HUES6 (cell line): ENCODE results near the gene DFFB.

Source experiments
- H3K27ac ChIP-seq: 2 replicates; pipeline ENCODE4 v1.7.0; 2013; ENCODE audit warnings: low read depth, mild to moderate bottlenecking, low read length, inconsistent platforms
- H3K27me3 ChIP-seq: 2 replicates; pipeline ENCODE4 v1.6.1; 2013; ENCODE audit warnings: low read length; ENCODE audit not compliant: control insufficient read depth, insufficient read depth
- H3K36me3 ChIP-seq: 2 replicates; pipeline ENCODE4 v1.6.1; 2013; ENCODE audit warnings: low read length; ENCODE audit not compliant: control insufficient read depth, insufficient read depth
- H3K4me1 ChIP-seq: 2 replicates; pipeline ENCODE4 v1.6.1; 2013; ENCODE audit warnings: low read length; ENCODE audit not compliant: control insufficient read depth, insufficient read depth
- H3K4me3 ChIP-seq: 2 replicates; pipeline ENCODE4 v1.5.1; 2013; ENCODE audit warnings: low read depth, low read length
- H3K9ac ChIP-seq: one replicate; pipeline ENCODE4 v1.6.1; 2013; ENCODE audit warnings: mild to moderate bottlenecking, low read length
- H3K9me3 ChIP-seq: 2 replicates; pipeline ENCODE4 v1.6.1; 2013; ENCODE audit warnings: low read depth, low read length; ENCODE audit not compliant: control insufficient read depth, insufficient read depth

The DFFB gene

DNA sequence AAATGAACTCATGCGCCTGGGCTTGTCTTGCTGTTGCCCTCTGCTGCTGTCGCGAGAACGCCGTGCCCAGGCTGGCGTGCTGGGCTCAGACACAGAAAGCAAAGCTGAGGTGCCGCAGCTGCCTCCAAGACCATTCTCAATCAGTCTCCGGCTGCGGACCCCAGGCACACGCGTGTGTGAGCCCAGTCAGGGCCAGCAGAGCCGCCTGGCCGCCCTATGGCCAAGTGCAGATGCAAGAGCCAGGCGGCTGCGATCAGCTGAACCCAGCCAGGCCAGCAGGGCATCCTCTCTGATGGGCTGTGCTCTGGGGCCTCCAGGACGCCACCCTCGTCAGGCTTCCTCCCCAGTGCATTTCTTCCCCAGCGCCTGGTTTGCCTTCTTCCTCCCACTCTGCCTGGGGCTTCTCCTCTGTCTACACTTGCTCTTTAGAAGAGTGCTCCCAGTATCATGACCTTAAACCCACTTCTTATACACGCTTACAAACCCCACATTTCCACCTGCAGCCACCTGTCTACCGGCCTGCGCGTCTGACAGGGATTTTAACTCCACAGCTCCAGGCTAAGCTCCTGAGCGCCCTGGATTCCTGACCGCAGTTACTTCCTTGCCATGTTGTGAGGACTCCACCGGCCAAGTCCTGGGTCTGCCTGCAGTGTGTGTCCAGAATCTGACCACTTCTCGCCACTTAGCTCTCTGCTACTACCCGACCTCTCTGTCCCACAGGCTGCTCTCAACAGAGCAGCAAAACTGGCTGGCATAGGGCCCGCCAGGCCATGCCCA lies 39.3 kb upstream of the DFFB start:
- Histone ChIP-seq H3K4me3 (no peak overlapping the region), H3K27me3 (no peaks in the 10 kb centered on the region), H3K27ac (no peak overlapping the region), H3K9me3 (no peaks in the 10 kb centered on the region), H3K36me3 (peaks cover 48% of the 10 kb centered on the region), H3K4me1 (no peaks in the 10 kb centered on the region), H3K9ac (no peak overlapping the region)

DNA sequence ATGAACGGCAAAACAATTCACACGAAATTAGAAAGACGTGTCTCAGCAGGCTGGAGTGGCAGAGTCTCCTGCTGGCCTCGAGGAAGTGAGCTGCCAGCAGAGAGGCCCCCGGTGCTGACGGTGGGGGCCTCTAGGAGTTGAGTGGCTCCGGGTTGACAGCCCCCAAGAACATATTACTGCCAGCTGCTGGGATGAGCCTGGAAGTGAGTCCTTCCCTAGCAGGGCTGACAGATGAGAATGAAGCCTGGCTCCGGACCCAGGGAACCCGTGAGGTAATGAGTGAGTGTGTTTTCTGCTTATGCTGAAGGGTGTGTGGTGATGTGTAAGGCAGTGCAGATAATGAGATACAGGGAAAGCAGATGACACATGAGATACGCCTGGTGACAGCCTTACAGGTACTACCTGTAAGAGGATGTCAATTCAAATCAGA lies 37.5 kb upstream of the DFFB start:
- Histone ChIP-seq H3K9ac (no peak overlapping the region), H3K27ac (no peak overlapping the region), H3K9me3 (no peaks in the 10 kb centered on the region), H3K27me3 (no peaks in the 10 kb centered on the region), H3K36me3 (peaks cover 51% of the 10 kb centered on the region), H3K4me3 (no peak overlapping the region), H3K4me1 (no peaks in the 10 kb centered on the region)

DNA sequence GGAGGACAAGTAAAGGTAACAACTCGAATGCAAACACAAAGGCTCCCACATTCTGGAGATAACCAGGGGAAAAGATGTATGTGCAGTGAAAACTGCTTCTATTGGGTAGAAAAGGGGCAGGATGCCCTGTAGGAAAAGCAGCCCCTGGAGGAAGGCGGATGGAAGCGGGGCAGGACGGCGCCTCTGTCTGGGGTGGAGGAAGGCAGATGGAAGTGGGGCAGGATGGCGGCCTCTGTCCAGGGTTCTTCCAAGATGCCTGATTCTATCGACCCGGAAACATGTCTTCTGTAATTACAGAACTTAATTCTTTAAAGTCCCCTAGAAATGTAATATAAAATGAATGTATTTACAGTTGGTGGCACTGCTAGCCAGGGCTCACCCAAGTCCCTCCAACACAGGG lies 37.0 kb upstream of the DFFB start:
- Histone ChIP-seq H3K27me3 (no peaks in the 10 kb centered on the region), H3K4me3 (no peak overlapping the region), H3K4me1 (no peaks in the 10 kb centered on the region), H3K36me3 (peaks cover 49% of the 10 kb centered on the region), H3K9me3 (no peaks in the 10 kb centered on the region), H3K27ac (no peak overlapping the region), H3K9ac (no peak overlapping the region)

DNA sequence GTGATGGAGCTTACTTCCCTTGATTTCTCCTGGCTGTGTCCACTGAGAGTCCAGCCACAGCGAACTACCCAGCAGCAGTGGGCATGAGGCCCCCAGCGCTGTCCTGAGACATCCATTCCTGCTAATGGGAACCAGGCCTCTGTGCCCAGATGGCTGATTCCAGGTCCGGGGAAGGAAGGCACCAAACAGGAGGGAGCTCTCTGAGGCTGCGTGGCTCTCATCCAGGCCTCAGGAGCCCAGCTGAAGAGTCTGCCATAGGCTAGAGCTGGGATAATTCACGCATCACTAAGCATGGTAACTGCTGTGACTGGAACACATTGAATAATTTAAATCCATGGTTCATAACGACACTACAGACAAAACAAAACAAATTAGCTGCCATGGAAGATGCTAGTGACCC lies 36.3 kb upstream of the DFFB start:
- H3K9ac ChIP-seq: no peak overlapping the region
- no peaks in the 10 kb centered on the region for H3K4me1 ChIP-seq
- H3K4me3 ChIP-seq: no peak overlapping the region
- H3K27me3 ChIP-seq: no peaks in the 10 kb centered on the region
- H3K36me3 ChIP-seq: peaks cover 56% of the 10 kb centered on the region
- H3K27ac ChIP-seq: no peak overlapping the region
- no peaks in the 10 kb centered on the region for H3K9me3 ChIP-seq

DNA sequence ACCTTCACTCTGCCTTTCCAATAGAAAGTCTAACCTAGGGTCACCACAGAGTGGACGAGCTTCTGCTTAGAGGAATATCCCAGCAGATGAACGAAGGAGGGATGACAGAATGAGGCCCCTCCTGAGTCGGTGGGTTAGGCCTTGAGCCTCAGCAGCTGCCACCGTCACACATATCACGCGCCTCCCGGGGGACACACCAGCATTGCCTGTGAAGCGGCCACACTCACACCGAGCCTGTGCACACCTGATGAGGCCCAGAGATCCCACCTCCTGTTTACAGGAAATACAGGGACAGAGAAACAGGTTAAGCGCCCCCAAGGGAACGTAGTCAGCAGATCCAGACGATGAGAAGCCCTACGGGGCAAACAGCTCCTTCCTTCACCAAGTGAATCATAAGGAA lies 35.8 kb upstream of the DFFB start:
- Histone ChIP-seq H3K9me3 (no peaks in the 10 kb centered on the region), H3K36me3 (peaks cover 59% of the 10 kb centered on the region), H3K4me3 (no peak overlapping the region), H3K9ac (no peak overlapping the region), H3K27ac (no peak overlapping the region), H3K27me3 (no peaks in the 10 kb centered on the region), H3K4me1 (no peaks in the 10 kb centered on the region)

DNA sequence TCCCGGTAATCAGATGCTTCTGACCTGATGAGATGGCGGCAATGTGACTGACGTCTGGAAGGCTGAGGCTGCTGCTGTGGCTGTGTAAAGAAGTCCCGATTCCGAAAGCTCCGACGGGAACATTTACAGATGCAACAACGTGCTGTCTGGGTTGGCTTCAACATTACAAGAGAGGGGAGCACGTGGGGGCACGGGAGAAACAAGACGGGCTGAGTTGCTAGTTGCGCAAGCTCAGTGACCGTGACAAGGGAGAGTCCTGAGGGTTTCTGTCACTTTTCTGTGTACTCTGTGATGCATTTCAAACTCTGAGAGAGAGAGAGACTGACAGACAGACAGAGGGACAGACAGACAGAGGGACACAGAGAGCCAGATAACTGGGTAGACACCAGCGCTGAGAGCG lies 35.4 kb upstream of the DFFB start:
- H3K9ac ChIP-seq: no peak overlapping the region

DNA sequence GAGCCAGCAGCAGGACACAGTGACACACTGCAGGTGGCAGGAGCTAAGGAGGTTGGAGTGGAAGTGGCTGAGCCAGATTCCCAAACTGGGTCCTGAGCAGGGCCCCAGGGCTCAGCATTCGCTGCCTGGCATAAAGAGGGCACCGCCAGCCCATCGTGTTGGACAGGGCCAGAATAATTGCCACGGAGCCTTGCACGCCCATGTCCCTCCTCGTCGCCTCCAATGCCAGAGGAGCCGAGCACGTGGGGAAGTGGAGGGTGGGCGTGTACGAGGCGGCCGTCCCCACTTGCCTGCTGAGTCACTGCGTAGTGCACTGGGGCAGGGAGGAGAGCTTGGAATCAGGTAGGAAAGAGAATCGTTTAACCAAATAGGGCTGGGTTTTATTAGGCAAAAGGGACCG lies 34.9 kb upstream of the DFFB start:
- Histone ChIP-seq H3K4me3 (no peak overlapping the region), H3K27ac (no peak overlapping the region), H3K4me1 (no peaks in the 10 kb centered on the region), H3K9ac (no peak overlapping the region), H3K9me3 (no peaks in the 10 kb centered on the region), H3K36me3 (peaks cover 66% of the 10 kb centered on the region), H3K27me3 (no peaks in the 10 kb centered on the region)

More for the DNA sequence above, 35.4 kb upstream of the DFFB start:
- H3K4me1 ChIP-seq: no peaks in the 10 kb centered on the region
- H3K4me3 ChIP-seq: no peak overlapping the region
- H3K27ac ChIP-seq: no peak overlapping the region
- peaks cover 64% of the 10 kb centered on the region for H3K36me3 ChIP-seq
- no peaks in the 10 kb centered on the region for H3K9me3 ChIP-seq
- no peaks in the 10 kb centered on the region for H3K27me3 ChIP-seq

DNA sequence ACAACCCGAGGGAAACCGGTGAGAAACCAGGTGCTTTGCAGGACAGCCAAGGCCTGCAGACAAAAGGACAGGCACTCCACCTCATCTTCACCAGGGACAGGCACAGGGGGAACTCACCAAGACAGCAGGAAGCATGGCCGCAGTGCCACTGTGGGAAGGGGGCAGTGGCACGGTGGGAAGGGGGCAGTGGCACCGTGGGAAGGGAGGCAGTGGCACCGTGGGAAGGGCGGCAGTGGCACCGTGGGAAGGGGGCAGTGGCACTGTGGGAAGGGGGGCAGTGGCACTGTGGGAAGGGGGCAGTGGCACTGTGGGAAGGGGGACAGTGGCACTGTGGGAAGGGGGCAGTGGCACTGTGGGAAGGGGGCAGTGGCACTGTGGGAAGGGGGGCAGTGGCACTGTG lies 32.6 kb upstream of the DFFB start:
- Histone ChIP-seq H3K4me1 (no peaks in the 10 kb centered on the region), H3K36me3 (peaks cover 74% of the 10 kb centered on the region), H3K27me3 (no peaks in the 10 kb centered on the region), H3K9ac (no peak overlapping the region), H3K9me3 (no peaks in the 10 kb centered on the region), H3K27ac (no peak overlapping the region), H3K4me3 (no peak overlapping the region)

DNA sequence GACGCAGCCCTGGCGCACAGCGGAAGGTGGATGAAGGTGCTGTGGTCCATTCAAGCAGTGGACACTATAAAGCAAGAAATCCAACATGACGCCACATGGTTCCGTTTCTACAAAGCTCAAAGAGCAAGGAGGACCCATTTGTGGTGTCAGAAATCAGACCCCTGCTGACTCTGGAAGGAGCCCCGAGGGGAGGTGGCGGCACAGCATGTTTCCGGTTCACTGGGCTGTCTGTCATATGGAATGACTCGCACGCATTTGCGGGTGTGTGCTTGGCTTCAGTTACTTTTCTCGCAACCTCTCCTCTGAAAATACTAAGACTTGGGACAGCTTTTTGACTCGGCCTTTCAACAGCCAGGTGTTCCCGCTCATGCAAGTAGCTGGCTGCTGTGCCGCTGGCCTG lies 31.9 kb upstream of the DFFB start:
- Histone ChIP-seq H3K27ac (no peak overlapping the region), H3K4me1 (no peaks in the 10 kb centered on the region), H3K4me3 (no peak overlapping the region), H3K27me3 (no peaks in the 10 kb centered on the region), H3K9ac (no peak overlapping the region), H3K36me3 (peaks cover 74% of the 10 kb centered on the region), H3K9me3 (no peaks in the 10 kb centered on the region)

DNA sequence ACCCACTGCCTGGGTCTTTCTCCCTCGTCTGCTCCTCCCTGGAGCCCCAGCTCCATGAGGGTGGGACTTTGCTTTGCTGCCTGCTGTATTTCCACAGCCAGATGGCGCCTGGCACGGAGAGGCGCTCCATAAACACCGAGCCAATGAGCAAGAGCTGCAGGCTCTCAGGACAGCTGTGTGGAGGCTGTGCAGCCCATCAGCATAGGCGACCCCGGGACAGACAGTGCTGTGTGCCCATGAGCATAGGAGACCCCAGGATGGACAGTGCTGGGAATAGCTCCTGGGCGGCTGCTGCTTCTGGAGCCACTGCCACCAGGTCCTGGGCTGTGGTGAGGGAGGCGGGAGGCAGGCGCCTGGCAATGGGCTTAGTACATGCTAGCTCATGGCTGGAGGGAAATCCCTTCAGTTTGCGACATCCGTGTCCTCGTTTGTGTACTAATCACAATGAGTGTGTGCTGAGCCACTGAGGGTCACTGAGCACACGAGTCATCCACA lies 29.4 kb upstream of the DFFB start:
- no peaks in the 10 kb centered on the region for H3K9me3 ChIP-seq
- peaks cover 71% of the 10 kb centered on the region for H3K36me3 ChIP-seq
- no peak overlapping the region for H3K27ac ChIP-seq
- H3K27me3 ChIP-seq: no peaks in the 10 kb centered on the region
- no peak overlapping the region for H3K4me3 ChIP-seq
- no peak overlapping the region for H3K9ac ChIP-seq
- no peaks in the 10 kb centered on the region for H3K4me1 ChIP-seq

DNA sequence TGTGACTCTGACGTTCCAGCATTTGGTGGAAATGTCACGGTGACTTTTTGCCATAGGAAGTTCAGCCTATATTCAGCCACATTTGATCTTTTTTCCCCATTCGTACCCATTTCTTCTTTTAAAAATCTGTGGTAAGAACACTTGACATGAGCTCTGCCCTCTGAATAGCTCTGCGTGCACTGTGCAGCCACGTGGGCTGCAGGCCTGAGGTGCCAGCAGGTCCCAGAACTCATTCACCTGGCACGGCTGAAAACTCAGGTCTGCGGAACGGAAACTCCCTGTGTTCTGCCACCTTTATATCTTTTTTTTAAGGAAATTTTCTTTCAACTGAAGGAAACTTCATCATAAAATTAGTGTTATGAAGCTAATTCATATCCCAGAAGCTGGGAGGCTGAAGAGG lies 28.9 kb upstream of the DFFB start:
- no peaks in the 10 kb centered on the region for H3K27me3 ChIP-seq
- H3K36me3 ChIP-seq: peaks cover 65% of the 10 kb centered on the region
- H3K4me3 ChIP-seq: no peak overlapping the region
- H3K9ac ChIP-seq: no peak overlapping the region
- H3K9me3 ChIP-seq: no peaks in the 10 kb centered on the region
- H3K27ac ChIP-seq: no peak overlapping the region
- no peaks in the 10 kb centered on the region for H3K4me1 ChIP-seq
